Nephron (organoid): ENCODE data around the gene MTX1.
"Not testable (repeated sequence)": the region's sequence is repeated elsewhere in the genome, so short reads cannot be mapped to it uniquely, and the experiment has no call there.

Experiments used
- H3K27ac Mint-ChIP-seq, 3 experiments: 2 replicates each; pipeline ENCODE4 v1.8.0; 2020; ENCODE audit warnings: mixed read lengths in 3 of 3, mild to moderate bottlenecking in 2 of 3, moderate library complexity in 1 of 3
- H3K27me3 Mint-ChIP-seq: 2 replicates; pipeline ENCODE4 v1.8.0; 2021; ENCODE audit warnings: low read depth, mild to moderate bottlenecking, moderate library complexity, mixed read lengths
- H3K36me3 Mint-ChIP-seq: 2 replicates; pipeline ENCODE4 v1.8.0; 2020; ENCODE audit warnings: low read depth, mixed read lengths
- H3K4me1 Mint-ChIP-seq: 2 replicates; pipeline ENCODE4 v1.8.0; 2020; ENCODE audit warnings: mixed read lengths
- H3K4me3 Mint-ChIP-seq, 3 experiments: 2 replicates each; pipeline ENCODE4 v1.8.0; 2020; ENCODE audit warnings: mild to moderate bottlenecking in 3 of 3, mixed read lengths in 3 of 3, moderate library complexity in 2 of 3
- H3K9me3 Mint-ChIP-seq: 2 replicates; pipeline ENCODE4 v1.8.0; 2020; ENCODE audit warnings: mixed read lengths
- TF ChIP-seq, protein P1 (sequence below), 3 experiments: fragments of 200-600 bp; sonication (generic); IDR thresholded peaks; one replicate each; pipeline ENCODE4 v1.5.0; 2021; ENCODE audit warnings: antibody characterized with exemption in 3 of 3; ENCODE audit not compliant: unreplicated experiment in 3 of 3

Gene MTX1

DNA sequence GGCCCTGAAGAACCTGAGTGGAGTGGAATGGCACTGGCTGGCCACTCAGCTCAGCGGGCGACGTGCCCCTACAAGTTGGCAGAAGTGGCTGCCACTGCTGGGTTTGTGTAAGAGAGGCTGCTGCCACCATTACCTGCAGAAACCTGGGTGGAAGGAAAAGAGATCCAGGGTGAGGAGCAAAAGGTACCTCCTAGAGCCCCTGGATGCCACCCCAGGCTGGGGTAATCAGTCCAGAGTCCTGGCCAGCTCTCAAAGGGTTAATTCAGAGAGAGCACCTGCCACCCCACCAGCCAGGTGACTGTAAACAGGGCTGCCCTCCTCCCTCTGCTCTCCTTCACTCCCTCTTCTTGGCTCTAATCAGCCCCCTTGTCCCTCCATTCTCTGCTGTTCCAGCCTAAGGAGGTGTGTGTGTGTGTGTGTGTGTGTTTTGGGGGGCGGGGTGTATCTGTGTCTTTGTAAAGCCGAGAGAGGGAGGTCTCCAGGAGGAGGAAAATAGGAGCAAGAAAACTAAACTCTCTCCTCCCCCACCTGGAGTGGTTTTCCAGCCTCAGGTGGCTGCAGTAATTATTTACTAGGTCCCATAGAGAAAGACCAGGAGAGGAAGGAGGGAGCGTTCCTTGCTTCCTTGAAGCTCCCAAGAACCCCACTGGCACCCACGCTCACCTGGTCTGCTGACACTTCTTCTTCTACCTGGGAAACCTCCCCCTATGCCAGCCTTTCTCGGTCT is 22.3 kb upstream of the MTX1 start:
- Mint-ChIP-seq H3K4me3 (peak overlapping the region in 2 of 3 experiments; percentile 11 to 22), H3K27ac (peak overlapping the region; percentile 90 to 96 (median 95)), H3K36me3 (peaks cover 7% of the 10 kb centered on the region), H3K9me3 (peaks cover 3% of the 10 kb centered on the region), H3K4me1 (peaks cover 5% of the 10 kb centered on the region), H3K27me3 (peaks cover 6% of the 10 kb centered on the region)
- TF ChIP-seq, protein P1, sequence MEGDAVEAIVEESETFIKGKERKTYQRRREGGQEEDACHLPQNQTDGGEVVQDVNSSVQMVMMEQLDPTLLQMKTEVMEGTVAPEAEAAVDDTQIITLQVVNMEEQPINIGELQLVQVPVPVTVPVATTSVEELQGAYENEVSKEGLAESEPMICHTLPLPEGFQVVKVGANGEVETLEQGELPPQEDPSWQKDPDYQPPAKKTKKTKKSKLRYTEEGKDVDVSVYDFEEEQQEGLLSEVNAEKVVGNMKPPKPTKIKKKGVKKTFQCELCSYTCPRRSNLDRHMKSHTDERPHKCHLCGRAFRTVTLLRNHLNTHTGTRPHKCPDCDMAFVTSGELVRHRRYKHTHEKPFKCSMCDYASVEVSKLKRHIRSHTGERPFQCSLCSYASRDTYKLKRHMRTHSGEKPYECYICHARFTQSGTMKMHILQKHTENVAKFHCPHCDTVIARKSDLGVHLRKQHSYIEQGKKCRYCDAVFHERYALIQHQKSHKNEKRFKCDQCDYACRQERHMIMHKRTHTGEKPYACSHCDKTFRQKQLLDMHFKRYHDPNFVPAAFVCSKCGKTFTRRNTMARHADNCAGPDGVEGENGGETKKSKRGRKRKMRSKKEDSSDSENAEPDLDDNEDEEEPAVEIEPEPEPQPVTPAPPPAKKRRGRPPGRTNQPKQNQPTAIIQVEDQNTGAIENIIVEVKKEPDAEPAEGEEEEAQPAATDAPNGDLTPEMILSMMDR (IDR thresholded peaks at IDR 0.05; ENCODE audit: unreplicated experiment in 3 of 3), result no peak

DNA sequence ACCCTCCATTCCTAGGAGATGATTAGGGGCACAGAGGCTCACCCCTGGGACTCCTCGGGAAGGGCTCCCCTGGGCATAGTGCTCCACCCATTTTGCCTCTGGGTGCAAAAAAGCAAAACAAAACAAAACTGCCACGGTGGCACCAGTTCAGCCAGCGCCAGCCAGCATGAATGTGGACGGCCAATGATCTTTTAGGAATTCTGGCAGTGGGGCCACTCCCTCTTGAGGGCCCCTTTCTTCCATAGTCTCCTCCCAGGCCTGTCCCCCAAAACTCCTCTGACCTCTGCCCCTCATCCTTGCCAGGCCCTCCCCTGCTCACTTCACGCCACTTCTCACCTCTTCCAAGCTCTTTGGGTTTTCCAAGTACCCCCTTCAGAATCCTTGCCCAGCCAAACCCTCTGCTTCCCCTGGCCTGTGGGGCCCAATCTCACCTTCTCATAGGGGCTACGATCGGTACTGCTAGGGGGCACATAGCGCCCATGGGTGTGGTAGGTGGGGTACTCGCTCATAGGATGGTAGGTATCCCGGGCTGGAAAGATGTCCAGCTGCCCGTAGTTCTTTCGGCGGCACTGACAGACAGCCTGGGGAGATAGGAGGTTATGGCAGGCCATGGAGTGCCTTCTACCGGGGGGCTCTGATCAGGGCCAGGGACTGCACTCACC is 21.6 kb upstream of the MTX1 start:
- H3K27me3 Mint-ChIP-seq, result peaks cover 6% of the 10 kb centered on the region
- peaks cover 7% of the 10 kb centered on the region for H3K36me3 Mint-ChIP-seq
- TF ChIP-seq, protein P1 (IDR thresholded peaks at IDR 0.05; ENCODE audit: unreplicated experiment in 3 of 3), result no peak
- peak overlapping the region; percentile 90 to 96 (median 95) for H3K27ac Mint-ChIP-seq
- H3K4me3 Mint-ChIP-seq, result no peak overlapping the region
- peaks cover 3% of the 10 kb centered on the region for H3K9me3 Mint-ChIP-seq
- H3K4me1 Mint-ChIP-seq, result peaks cover 5% of the 10 kb centered on the region

DNA sequence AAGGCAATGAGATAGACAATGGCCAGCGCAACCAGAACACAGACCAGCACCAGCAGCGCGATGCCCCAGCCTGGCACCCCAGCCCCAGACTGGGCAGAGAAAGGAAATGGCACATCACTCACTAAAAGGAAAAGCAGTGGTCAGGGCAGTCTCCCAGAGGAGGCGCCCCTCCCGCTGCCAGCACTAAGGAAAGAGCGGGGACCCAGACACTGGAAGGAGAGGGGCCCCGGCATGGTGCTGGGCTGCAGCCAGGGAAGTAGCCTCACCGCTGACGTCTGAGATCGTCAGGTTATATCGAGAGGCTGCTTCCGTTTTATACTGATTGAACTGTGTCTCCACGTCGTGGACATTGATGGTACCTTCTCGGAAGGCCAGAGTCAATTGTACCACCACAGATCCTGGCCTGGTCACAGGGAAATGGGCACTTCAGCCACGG is 21.0 kb upstream of the MTX1 start:
- Mint-ChIP-seq H3K4me1 (peaks cover 5% of the 10 kb centered on the region), H3K9me3 (peaks cover 3% of the 10 kb centered on the region), H3K36me3 (peaks cover 7% of the 10 kb centered on the region), H3K4me3 (no peak overlapping the region), H3K27ac (peak overlapping the region; percentile 90 to 96 (median 95)), H3K27me3 (peaks cover 6% of the 10 kb centered on the region)
- TF ChIP-seq, protein P1 (IDR thresholded peaks at IDR 0.05; ENCODE audit: unreplicated experiment in 3 of 3), result no peak

DNA sequence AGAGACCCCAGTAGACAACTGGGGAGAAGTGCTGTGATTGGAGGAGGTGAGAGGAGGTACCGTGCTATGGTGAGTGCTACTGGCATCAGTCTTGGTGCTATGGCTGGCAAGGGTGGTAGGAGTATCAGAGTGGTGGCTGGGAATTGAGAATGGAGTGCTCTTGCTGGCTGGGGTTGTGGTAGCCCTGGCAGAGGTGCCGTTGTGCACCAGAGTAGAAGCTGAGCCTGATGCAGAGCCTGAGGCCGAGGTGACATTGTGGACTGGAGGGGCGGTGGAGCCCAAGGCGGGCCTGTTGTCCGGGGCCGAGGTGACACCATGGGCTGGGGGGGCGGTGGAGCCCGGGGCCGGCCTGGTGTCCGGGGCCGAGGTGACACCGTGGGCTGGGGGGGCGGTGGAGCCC is 20.2 kb upstream of the MTX1 start:
- TF ChIP-seq, protein P1 (IDR thresholded peaks at IDR 0.05; ENCODE audit: unreplicated experiment in 3 of 3), result no peak
- H3K27ac Mint-ChIP-seq, result peak overlapping the region; percentile 78 to 95 (median 95)
- H3K27me3 Mint-ChIP-seq, result peaks cover 6% of the 10 kb centered on the region
- H3K4me1 Mint-ChIP-seq, result peaks cover 6% of the 10 kb centered on the region
- peaks cover 3% of the 10 kb centered on the region for H3K9me3 Mint-ChIP-seq
- H3K4me3 Mint-ChIP-seq, result peak overlapping the region in 1 of 3 experiments; percentile 48
- H3K36me3 Mint-ChIP-seq, result peaks cover 5% of the 10 kb centered on the region

DNA sequence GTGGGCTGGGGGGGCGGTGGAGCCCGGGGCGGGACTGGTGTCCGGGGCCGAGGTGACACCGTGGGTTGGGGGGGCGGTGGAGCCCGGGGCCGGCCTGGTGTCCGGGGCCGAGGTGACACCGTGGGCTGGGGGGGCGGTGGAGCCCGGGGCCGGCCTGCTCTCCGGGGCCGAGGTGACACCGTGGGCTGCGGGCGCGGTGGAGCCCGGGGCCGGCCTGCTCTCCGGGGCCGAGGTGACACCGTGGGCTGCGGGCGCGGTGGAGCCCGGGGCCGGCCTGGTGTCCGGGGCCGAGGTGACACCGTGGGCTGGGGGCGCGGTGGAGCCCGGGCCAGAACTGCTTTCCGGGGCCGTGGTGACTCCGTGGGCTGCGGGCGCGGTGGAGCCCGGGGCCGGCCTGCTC is 18.6 kb upstream of the MTX1 start:
- not testable (repeated sequence) for H3K4me3 Mint-ChIP-seq, H3K27ac Mint-ChIP-seq, H3K36me3 Mint-ChIP-seq, H3K27me3 Mint-ChIP-seq, H3K9me3 Mint-ChIP-seq
- peaks cover 19% of the 10 kb centered on the region for H3K4me1 Mint-ChIP-seq

DNA sequence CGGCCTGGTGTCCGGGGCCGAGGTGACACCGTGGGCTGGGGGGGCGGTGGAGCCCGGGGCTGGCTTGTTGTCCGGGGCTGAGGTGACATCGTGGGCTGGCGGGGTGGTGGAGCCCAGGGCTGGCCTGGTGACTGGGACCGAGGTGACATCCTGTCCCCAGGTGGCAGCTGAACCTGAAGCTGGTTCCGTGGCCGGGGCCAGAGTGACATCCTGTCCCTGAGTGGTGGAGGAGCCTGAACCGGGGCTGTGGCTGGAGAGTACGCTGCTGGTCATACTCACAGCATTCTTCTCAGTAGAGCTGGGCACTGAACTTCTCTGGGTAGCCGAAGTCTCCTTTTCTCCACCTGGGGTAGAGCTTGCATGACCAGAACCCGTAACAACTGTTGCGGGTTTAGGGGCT is 16.6 kb upstream of the MTX1 start:
- Mint-ChIP-seq H3K27me3 (peaks cover 3% of the 10 kb centered on the region), H3K36me3 (peaks cover 5% of the 10 kb centered on the region), H3K9me3 (peaks cover 3% of the 10 kb centered on the region), H3K27ac (peak overlapping the region; percentile 84 to 98 (median 93)), H3K4me3 (peak overlapping the region; percentile 62 to 69 (median 63)), H3K4me1 (peaks cover 27% of the 10 kb centered on the region)
- TF ChIP-seq, protein P1 (IDR thresholded peaks at IDR 0.05; ENCODE audit: unreplicated experiment in 3 of 3), result no peak
